Measurements from ENCODE around the gene NPAS3. TPM values are rescaled to one million over a fixed set of nuclear protein-coding genes. Genes with fewer than 3 reads are reported as not detected.

The NPAS3 gene
- total RNA-seq, 6 donors from 2014 or later = 0.30 to 0.77 (median 0.59) TPM; not detected in 2

GRCh38 chr14:33039311-33039710 lies 100.6 kb downstream of the NPAS3 start:
- Histone ChIP-seq H3K27ac (no peak overlapping the region), H3K4me3 (no peak overlapping the region), H3K4me1 (no peaks in the 10 kb centered on the region), H3K36me3 (no peaks in the 10 kb centered on the region), H3K27me3 (no peaks in the 10 kb centered on the region), H3K9me3 (peaks cover 0 to 8% (median 2%) of the 10 kb centered on the region in 4 donors)
- TF ChIP-seq CTCF (IDR thresholded peaks at IDR 0.05) = no peak
- no peak for TF ChIP-seq EP300 (IDR thresholded peaks at IDR 0.05)
- no peak for TF ChIP-seq POLR2A (IDR thresholded peaks at IDR 0.05)
- no peak for TF ChIP-seq POLR2AphosphoS5 (IDR thresholded peaks at IDR 0.05)
- DNase-seq (no peak), ATAC-seq (ENCODE audit: low FRiP score in 2 of 2) (no peak)
- 78 to 89% methylated on average over 3 of the region's 3 CpGs for WGBS, 2 donors

GRCh38 chr14:33040372-33041140 lies 101.9 kb downstream of the NPAS3 start:
- H3K27ac ChIP-seq = no peak overlapping the region
- peaks cover 0 to 16% (median 2%) of the 10 kb centered on the region in 4 donors for H3K9me3 ChIP-seq
- no peak overlapping the region for H3K4me3 ChIP-seq
- H3K36me3 ChIP-seq = no peaks in the 10 kb centered on the region
- WGBS, 2 donors = 76 to 77% methylated on average over 3 of the region's 3 CpGs
- no peak for TF ChIP-seq CTCF (IDR thresholded peaks at IDR 0.05)
- ATAC-seq (ENCODE audit: low FRiP score in 2 of 2) = no peak
- DNase-seq = no peak
- H3K27me3 ChIP-seq = no peaks in the 10 kb centered on the region
- no peaks in the 10 kb centered on the region for H3K4me1 ChIP-seq

- Histone ChIP-seq H3K4me3 (no peak overlapping the region), H3K27ac (no peak overlapping the region), H3K36me3 (no peaks in the 10 kb centered on the region), H3K27me3 (no peaks in the 10 kb centered on the region), H3K4me1 (no peaks in the 10 kb centered on the region), H3K9me3 (peaks cover 0 to 16% (median 2%) of the 10 kb centered on the region in 4 donors)
- 46 to 72% methylated on average over 1 of the region's 1 CpG for WGBS, 2 donors
- no peak for ATAC-seq (ENCODE audit: low FRiP score in 2 of 2)
- no peak for DNase-seq
- TF ChIP-seq POLR2AphosphoS5 (IDR thresholded peaks at IDR 0.05) (no peak), EP300 (IDR thresholded peaks at IDR 0.05) (no peak), CTCF (IDR thresholded peaks at IDR 0.05) (no peak), POLR2A (IDR thresholded peaks at IDR 0.05) (no peak)
Observed at GRCh38 chr14:33042591-33042990, 103.9 kb downstream of the NPAS3 start.

- Histone ChIP-seq H3K27me3 (no peaks in the 10 kb centered on the region), H3K4me3 (no peak overlapping the region), H3K36me3 (no peaks in the 10 kb centered on the region), H3K27ac (no peak overlapping the region), H3K4me1 (no peaks in the 10 kb centered on the region), H3K9me3 (peaks cover 0 to 16% (median 2%) of the 10 kb centered on the region in 4 donors)
- WGBS, 2 donors = 46 to 53% methylated on average over 4 of the region's 4 CpGs
- ATAC-seq (ENCODE audit: low FRiP score in 2 of 2) = no peak
- no peak for TF ChIP-seq EP300 (IDR thresholded peaks at IDR 0.05)
- TF ChIP-seq CTCF (IDR thresholded peaks at IDR 0.05) = no peak
- no peak for TF ChIP-seq POLR2A (IDR thresholded peaks at IDR 0.05)
- TF ChIP-seq POLR2AphosphoS5 (IDR thresholded peaks at IDR 0.05) = no peak
- no peak for DNase-seq
Observed at GRCh38 chr14:33045760-33046159, 107.1 kb downstream of the NPAS3 start.

- H3K36me3 ChIP-seq = no peaks in the 10 kb centered on the region
- H3K9me3 ChIP-seq = no peaks in the 10 kb centered on the region
- no peaks in the 10 kb centered on the region for H3K4me1 ChIP-seq
- no peaks in the 10 kb centered on the region for H3K27me3 ChIP-seq
- ATAC-seq (ENCODE audit: low FRiP score in 2 of 2) = no peak
- no peak overlapping the region for H3K27ac ChIP-seq
- no peak for TF ChIP-seq EP300 (IDR thresholded peaks at IDR 0.05)
- no peak for TF ChIP-seq POLR2A (IDR thresholded peaks at IDR 0.05)
- TF ChIP-seq POLR2AphosphoS5 (IDR thresholded peaks at IDR 0.05) = no peak
- no peak for TF ChIP-seq CTCF (IDR thresholded peaks at IDR 0.05)
- DNase-seq = no peak
- 55 to 58% methylated on average over 2 of the region's 2 CpGs for WGBS, 2 donors
- no peak overlapping the region for H3K4me3 ChIP-seq
Observed at GRCh38 chr14:33052943-33053342, 114.3 kb downstream of the NPAS3 start.
